Measurements from ENCODE around the gene TMEM126A. TPM values are rescaled to one million over a fixed set of nuclear protein-coding genes. Genes with fewer than 3 reads are reported as not detected.
"Not testable (repeated sequence)": the region's sequence is repeated elsewhere in the genome, so short reads cannot be mapped to it uniquely, and the experiment has no call there.

Gene TMEM126A
- total RNA-seq, 6 experiments from 2014 or later, result 13.4 to 22.9 (median 17.7) TPM

DNA sequence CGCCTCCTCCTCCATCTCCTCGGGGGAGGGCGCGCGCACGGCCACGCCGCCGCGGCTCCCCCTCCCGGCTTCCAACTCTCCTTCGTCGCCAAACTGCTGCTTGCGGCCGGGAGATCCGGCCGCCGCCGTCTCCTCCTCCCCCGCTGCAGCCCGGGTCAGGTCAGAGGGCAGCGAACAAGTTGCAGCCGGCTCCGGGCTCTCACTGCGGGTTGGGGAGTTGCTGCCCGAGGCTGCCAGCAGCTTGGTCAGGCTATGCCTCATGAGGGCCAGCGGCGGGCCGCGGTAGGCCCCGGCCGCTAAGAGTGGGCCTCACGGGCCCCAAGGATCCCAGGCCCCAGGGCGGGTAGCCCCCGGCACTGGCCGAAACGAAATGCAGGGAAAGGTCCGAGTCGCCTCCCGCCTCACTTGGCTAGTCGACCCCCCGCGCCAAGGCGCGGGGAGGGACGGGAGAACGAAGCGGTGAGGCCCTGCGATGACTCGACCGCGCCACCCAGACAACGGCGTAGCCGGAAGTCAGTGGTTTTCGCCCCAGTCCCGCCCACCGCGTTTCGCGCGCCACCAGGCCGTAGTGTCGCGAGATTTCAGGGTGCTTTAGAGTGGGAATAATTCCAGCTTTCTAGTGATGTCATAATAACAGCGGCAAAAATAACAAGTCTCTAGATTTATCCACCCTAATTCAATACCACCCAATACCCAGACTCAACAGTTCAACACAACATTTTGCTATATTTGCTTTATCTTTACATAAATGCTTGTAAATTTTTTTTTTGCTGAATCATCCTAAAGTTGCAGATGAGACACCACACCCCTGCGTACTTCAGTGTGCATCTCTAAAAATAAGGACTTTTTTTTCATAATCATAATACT lies 17.1 kb downstream of the TMEM126A start, which contains the start of gene CREBZF:
Gene CREBZF, minus strand, starts transcription at position 515 of the 867 bp plus-strand sequence. Its CDS starts 254 bp downstream, at position 261.
- peak; percentile 97 for TF ChIP-seq POLR2A (IDR thresholded peaks at IDR 0.05)
- TF ChIP-seq, protein P1, sequence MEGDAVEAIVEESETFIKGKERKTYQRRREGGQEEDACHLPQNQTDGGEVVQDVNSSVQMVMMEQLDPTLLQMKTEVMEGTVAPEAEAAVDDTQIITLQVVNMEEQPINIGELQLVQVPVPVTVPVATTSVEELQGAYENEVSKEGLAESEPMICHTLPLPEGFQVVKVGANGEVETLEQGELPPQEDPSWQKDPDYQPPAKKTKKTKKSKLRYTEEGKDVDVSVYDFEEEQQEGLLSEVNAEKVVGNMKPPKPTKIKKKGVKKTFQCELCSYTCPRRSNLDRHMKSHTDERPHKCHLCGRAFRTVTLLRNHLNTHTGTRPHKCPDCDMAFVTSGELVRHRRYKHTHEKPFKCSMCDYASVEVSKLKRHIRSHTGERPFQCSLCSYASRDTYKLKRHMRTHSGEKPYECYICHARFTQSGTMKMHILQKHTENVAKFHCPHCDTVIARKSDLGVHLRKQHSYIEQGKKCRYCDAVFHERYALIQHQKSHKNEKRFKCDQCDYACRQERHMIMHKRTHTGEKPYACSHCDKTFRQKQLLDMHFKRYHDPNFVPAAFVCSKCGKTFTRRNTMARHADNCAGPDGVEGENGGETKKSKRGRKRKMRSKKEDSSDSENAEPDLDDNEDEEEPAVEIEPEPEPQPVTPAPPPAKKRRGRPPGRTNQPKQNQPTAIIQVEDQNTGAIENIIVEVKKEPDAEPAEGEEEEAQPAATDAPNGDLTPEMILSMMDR (IDR thresholded peaks at IDR 0.05), result peak in 1 of 4 donors; percentile 3
- H3K4me1 ChIP-seq, result peaks cover 0 to 31% (median 9%) of the 10 kb centered on the region in 4 donors
- intact Hi-C loops (cut with DNase I), result no loop called here
- H3K36me3 ChIP-seq, result peaks cover 0 to 16% (median 2%) of the 10 kb centered on the region in 4 donors
- no peaks in the 10 kb centered on the region for H3K27me3 ChIP-seq
- H3K9me3 ChIP-seq, result no peaks in the 10 kb centered on the region
- WGBS (ENCODE audit: insufficient coverage, low coverage, low lambda C conversion rate, missing lambda C conversion rate), result under 1% methylated on average over 18 of the region's 67 CpGs
- H3K27ac ChIP-seq, result peak within 1 kb of the TSS; percentile 89 to 98 (median 94)
- peak within 1 kb of the TSS; percentile 88 to 92 (median 89) for H3K4me3 ChIP-seq
- peak; percentile 94 to 96 (median 95) for DNase-seq
- ATAC-seq, result peak; percentile 93 to 96 (median 96)

DNA sequence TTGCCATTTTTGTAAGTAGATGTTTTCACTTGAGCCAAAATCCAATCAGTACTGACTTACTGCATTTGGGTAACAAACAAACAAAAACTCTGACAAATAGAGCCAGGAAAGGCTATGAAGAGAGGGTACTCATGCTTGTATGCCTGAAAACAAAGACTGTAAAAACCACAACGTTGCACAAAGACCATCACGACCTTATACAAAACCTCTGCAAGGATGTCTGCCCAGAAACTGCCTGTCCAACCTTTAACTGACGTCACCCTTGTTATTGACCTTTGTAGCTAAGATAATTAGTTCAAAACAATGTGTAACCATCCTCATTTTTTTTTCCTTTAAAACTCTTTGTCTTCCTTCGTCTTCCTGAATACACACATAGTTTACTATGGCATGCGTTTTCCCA lies 18.0 kb downstream of the TMEM126A start:
- no peak for ATAC-seq
- no peak for DNase-seq

DNA sequence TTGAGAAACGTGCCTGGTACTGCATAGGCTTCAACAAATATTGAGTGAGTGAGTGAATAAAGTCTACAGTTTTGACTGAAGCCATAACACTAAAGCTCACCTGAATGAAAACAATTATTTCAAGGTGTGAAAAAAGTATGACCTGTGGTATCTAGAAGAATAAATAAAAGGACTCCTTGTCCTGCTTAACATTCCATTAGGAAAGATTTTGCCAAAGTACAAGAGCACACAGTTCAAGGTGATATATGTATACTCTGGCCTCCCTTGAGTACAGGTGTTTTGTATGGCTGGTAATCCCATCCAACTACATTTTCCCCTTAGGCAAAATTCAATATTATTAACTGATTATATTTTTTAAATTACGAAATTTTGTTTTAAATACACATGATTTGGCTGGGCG lies 18.9 kb downstream of the TMEM126A start:
- intact Hi-C loops (cut with DNase I), result no loop called here
- Histone ChIP-seq H3K27me3 (no peaks in the 10 kb centered on the region), H3K4me1 (peaks cover 0 to 21% (median 4%) of the 10 kb centered on the region in 4 donors), H3K9me3 (no peaks in the 10 kb centered on the region), H3K4me3 (no peak overlapping the region), H3K27ac (no peak overlapping the region), H3K36me3 (peaks cover 0 to 5% (median 0%) of the 10 kb centered on the region in 4 donors)
- no peak for ATAC-seq
- no peak for TF ChIP-seq POLR2A (IDR thresholded peaks at IDR 0.05)
- TF ChIP-seq, protein P1 (IDR thresholded peaks at IDR 0.05), result no peak
- WGBS (ENCODE audit: insufficient coverage, low coverage, low lambda C conversion rate, missing lambda C conversion rate), result 81% methylated on average over 3 of the region's 3 CpGs
- no peak for DNase-seq

More for the DNA sequence above, 18.0 kb downstream of the TMEM126A start:
- H3K9me3 ChIP-seq, result no peaks in the 10 kb centered on the region
- 56% methylated on average over 5 of the region's 5 CpGs for WGBS (ENCODE audit: insufficient coverage, low coverage, low lambda C conversion rate, missing lambda C conversion rate)
- TF ChIP-seq POLR2A (IDR thresholded peaks at IDR 0.05), result no peak
- TF ChIP-seq, protein P1 (IDR thresholded peaks at IDR 0.05), result no peak
- H3K36me3 ChIP-seq, result peaks cover 0 to 8% (median 0%) of the 10 kb centered on the region in 4 donors
- no peak overlapping the region for H3K27ac ChIP-seq
- peaks cover 0 to 22% (median 7%) of the 10 kb centered on the region in 4 donors for H3K4me1 ChIP-seq
- H3K27me3 ChIP-seq, result no peaks in the 10 kb centered on the region
- intact Hi-C loops (cut with DNase I), result no loop called here
- H3K4me3 ChIP-seq, result peak overlapping the region in 1 of 3 donors; percentile 92

DNA sequence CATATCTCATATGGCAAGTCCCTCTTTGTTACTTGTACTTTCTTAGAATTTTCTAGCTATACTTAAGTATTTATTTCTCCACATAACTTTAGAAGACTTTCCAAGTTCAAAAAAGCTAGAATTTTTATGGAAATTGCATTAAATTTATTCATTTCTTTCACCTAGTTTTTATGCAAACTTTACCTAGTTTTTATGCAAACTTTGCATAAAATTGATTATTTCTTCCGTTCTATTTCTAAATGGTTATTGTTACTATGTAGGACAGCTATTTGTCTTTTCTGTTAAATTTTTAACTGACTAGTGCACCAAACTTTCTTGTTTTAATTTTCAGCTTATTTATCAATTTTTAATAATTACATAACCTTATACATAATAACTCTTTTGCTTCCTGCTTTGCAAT lies 20.4 kb downstream of the TMEM126A start:
- WGBS (ENCODE audit: insufficient coverage, low coverage, low lambda C conversion rate, missing lambda C conversion rate), result 76% methylated on average over 1 of the region's 1 CpG
- H3K4me1 ChIP-seq, result peaks cover 0 to 9% (median 0%) of the 10 kb centered on the region in 4 donors
- DNase-seq (no peak), ATAC-seq (no peak)
- TF ChIP-seq POLR2A (IDR thresholded peaks at IDR 0.05), result no peak
- TF ChIP-seq, protein P1 (IDR thresholded peaks at IDR 0.05), result no peak
- no peaks in the 10 kb centered on the region for H3K36me3 ChIP-seq
- H3K9me3 ChIP-seq, result no peaks in the 10 kb centered on the region
- no peak overlapping the region for H3K27ac ChIP-seq
- no peak overlapping the region for H3K4me3 ChIP-seq
- intact Hi-C loops (cut with DNase I), result no loop called here
- no peaks in the 10 kb centered on the region for H3K27me3 ChIP-seq

DNA sequence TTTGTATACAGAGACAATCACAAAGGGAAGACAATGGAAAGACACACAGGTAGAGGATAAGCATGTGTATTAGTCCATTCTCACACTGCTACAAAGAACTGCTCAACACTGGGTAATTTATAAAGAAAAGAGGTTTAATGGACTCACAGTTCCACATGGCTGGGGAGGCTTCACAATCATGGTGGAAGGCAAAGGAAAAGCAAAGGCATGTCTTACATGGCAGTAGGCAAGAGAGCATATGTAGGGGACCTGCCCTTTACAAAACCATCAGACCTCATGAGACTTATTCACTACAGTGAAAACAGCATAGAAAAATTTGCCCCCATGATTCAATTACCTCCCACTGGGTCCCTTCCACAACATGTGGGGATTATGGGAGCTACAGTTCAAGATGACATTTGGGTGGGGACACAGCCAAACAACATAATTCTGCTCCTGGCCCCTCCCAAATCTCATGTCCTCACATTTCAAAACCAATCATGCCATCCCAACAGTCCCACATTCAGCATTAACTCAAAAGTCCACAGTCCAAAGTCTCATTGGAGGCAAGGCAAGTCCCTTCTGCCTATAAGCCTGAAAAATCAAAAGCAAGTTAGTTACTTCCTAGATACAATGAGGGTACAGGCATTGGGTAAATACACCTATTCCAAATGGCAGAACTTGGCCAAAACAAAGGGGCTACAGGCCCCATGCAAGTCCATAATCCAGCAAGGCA lies 23.3 kb downstream of the TMEM126A start:
- intact Hi-C loops (cut with DNase I); H3K4me3 ChIP-seq; H3K36me3 ChIP-seq; H3K4me1 ChIP-seq; H3K27me3 ChIP-seq; H3K9me3 ChIP-seq; H3K27ac ChIP-seq: not testable (repeated sequence)
- peak in 3 of 4 donors; percentile 33 to 78 (median 75) for ATAC-seq
- peak in 1 of 3 donors; percentile 46 for DNase-seq
